Activated B cell treated with CpG ODN at 0.5 μM for 24 hours (primary cell): ENCODE results near the gene HOPX. TPM values are rescaled to one million over a fixed set of nuclear protein-coding genes. Genes with fewer than 3 reads are reported as not detected.
"Not testable (repeated sequence)": the region's sequence is repeated elsewhere in the genome, so short reads cannot be mapped to it uniquely, and the experiment has no call there.

ENCODE experiments used
- ATAC-seq: fragments of 200-7000 bp; cut with Tn5 transposase; one replicate; pipeline ENCODE4 v1.10.0; 2021; ENCODE audit warnings: low read depth, mild to moderate bottlenecking, moderate library complexity
- CTCF ChIA-PET: fragments of 350-600 bp; sonication (Branson Sonifier 250); formaldehyde crosslinking; loops from one replicate; lab custom pipeline; 2021; ENCODE audit warnings: antibody characterized with exemption; lab: Charles Lee
- POLR2A ChIA-PET: fragments of 350-600 bp; sonication (Branson Sonifier 250); formaldehyde crosslinking; loops from one replicate; lab custom pipeline; 2021; ENCODE audit warnings: antibody characterized with exemption; lab: Charles Lee
- DNase-seq: peaks from one replicate; pipeline ENCODE4 v3.0.0; 2022
- H3K27ac Mint-ChIP-seq: one replicate; pipeline ENCODE4 v1.8.0; 2020; ENCODE audit warnings: mixed read lengths
- H3K27me3 Mint-ChIP-seq: one replicate; pipeline ENCODE4 v1.8.0; 2021; ENCODE audit warnings: mixed read lengths
- H3K36me3 Mint-ChIP-seq: one replicate; pipeline ENCODE4 v1.8.0; 2021; ENCODE audit warnings: low read depth, mixed read lengths
- H3K4me1 Mint-ChIP-seq: one replicate; pipeline ENCODE4 v1.8.0; 2021; ENCODE audit warnings: mixed read lengths
- H3K4me3 Mint-ChIP-seq: one replicate; pipeline ENCODE4 v1.8.0; 2020; ENCODE audit warnings: mild to moderate bottlenecking, mixed read lengths
- H3K9me3 Mint-ChIP-seq: one replicate; pipeline ENCODE4 v1.8.0; 2020; ENCODE audit warnings: mixed read lengths
- intact Hi-C: fragments of 100-400 bp; cut with micrococcal nuclease; formaldehyde crosslinking; loops from one replicate; pipeline ENCODE4 v1.15.1; 2024
- total RNA-seq: library from RNA; stranded (reverse); gene quantifications from 2 replicates; pipeline ENCODE4 v1.2.3, GENCODE V29; 2022
- TF ChIP-seq, protein P1 (sequence below): fragments of 200-600 bp; IDR thresholded peaks from one replicate; pipeline ENCODE4 v1.8.0; 2022; ENCODE audit warnings: antibody characterized with exemption, mild to moderate bottlenecking

HOPX gene
- total RNA-seq, 1 donor from 2014 or later: 13.2 TPM

DNA sequence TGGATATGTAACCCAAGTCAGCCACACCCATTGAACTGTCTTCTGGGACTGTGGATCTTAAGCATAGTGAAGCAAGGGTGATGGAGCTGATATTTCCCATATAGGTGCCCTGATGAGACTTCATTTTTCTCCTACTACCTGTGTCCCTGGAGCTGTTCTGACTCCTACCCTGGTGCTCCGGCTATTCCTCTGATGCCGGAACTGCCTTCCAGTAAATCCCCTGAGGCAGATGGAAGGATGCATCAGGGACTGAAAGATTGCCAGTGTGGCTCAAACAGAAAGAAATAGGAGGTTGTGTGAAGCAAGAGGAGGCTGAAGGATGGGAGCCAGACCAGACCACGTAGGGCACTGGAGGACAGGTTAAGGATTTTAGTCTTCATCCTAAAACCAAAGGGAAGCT is 74.7 kb downstream of the HOPX start:
- no peak for ATAC-seq
- H3K27me3 Mint-ChIP-seq: peaks cover 2% of the 10 kb centered on the region
- no peak overlapping the region for H3K4me3 Mint-ChIP-seq
- H3K27ac Mint-ChIP-seq: no peak overlapping the region
- ChIA-PET CTCF (no interaction called here), POLR2A (no interaction called here)
- TF ChIP-seq, protein P1, sequence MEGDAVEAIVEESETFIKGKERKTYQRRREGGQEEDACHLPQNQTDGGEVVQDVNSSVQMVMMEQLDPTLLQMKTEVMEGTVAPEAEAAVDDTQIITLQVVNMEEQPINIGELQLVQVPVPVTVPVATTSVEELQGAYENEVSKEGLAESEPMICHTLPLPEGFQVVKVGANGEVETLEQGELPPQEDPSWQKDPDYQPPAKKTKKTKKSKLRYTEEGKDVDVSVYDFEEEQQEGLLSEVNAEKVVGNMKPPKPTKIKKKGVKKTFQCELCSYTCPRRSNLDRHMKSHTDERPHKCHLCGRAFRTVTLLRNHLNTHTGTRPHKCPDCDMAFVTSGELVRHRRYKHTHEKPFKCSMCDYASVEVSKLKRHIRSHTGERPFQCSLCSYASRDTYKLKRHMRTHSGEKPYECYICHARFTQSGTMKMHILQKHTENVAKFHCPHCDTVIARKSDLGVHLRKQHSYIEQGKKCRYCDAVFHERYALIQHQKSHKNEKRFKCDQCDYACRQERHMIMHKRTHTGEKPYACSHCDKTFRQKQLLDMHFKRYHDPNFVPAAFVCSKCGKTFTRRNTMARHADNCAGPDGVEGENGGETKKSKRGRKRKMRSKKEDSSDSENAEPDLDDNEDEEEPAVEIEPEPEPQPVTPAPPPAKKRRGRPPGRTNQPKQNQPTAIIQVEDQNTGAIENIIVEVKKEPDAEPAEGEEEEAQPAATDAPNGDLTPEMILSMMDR: no peak
- DNase-seq: no peak
- intact Hi-C loops: no loop called here
- H3K36me3 Mint-ChIP-seq: no peaks in the 10 kb centered on the region
- no peaks in the 10 kb centered on the region for H3K9me3 Mint-ChIP-seq
- no peaks in the 10 kb centered on the region for H3K4me1 Mint-ChIP-seq

GRCh38 chr4:56605464-56605863 is 75.6 kb downstream of the HOPX start:
- H3K4me1 Mint-ChIP-seq, H3K36me3 Mint-ChIP-seq, ATAC-seq, intact Hi-C loops, H3K27me3 Mint-ChIP-seq, CTCF ChIA-PET, H3K4me3 Mint-ChIP-seq, H3K9me3 Mint-ChIP-seq, POLR2A ChIA-PET, H3K27ac Mint-ChIP-seq, DNase-seq: not testable (repeated sequence)

- Mint-ChIP-seq H3K9me3 (peaks cover 9% of the 10 kb centered on the region), H3K4me1 (no peaks in the 10 kb centered on the region), H3K27ac (no peak overlapping the region), H3K36me3 (no peaks in the 10 kb centered on the region), H3K4me3 (no peak overlapping the region), H3K27me3 (peaks cover 3% of the 10 kb centered on the region)
- DNase-seq: no peak
- ChIA-PET POLR2A (no interaction called here), CTCF (no interaction called here)
- no peak for ATAC-seq
- intact Hi-C loops: no loop called here
- TF ChIP-seq, protein P1: no peak
Measured at GRCh38 chr4:56603297-56603696, 77.8 kb downstream of the HOPX start.

Other genes with a start within 250 kb of the HOPX start
- 11.7 and 12.9 TPM in 2 replicates for gene PPAT, start 245.7 kb downstream of the HOPX start, total RNA-seq
- gene PAICS, start 245.0 kb downstream of the HOPX start, total RNA-seq: 81.8 and 85.7 TPM in 2 replicates
- 139 TPM in 2 replicates for gene SRP72, start 213.7 kb downstream of the HOPX start, total RNA-seq
- 0.22 TPM in 1 of 2 replicates, not detected in the other for gene ARL9, start 175.5 kb downstream of the HOPX start, total RNA-seq
- gene SPINK2, start 140.4 kb upstream of the HOPX start, total RNA-seq: 1.2 TPM in 1 of 2 replicates, not detected in the other
- 48.3 and 49.1 TPM in 2 replicates for gene REST, start 226.6 kb upstream of the HOPX start, total RNA-seq